ENCODE data around the gene ZP3.
"Not testable (repeated sequence)": the region's sequence is repeated elsewhere in the genome, so short reads cannot be mapped to it uniquely, and the experiment has no call there.

ZP3 gene

DNA sequence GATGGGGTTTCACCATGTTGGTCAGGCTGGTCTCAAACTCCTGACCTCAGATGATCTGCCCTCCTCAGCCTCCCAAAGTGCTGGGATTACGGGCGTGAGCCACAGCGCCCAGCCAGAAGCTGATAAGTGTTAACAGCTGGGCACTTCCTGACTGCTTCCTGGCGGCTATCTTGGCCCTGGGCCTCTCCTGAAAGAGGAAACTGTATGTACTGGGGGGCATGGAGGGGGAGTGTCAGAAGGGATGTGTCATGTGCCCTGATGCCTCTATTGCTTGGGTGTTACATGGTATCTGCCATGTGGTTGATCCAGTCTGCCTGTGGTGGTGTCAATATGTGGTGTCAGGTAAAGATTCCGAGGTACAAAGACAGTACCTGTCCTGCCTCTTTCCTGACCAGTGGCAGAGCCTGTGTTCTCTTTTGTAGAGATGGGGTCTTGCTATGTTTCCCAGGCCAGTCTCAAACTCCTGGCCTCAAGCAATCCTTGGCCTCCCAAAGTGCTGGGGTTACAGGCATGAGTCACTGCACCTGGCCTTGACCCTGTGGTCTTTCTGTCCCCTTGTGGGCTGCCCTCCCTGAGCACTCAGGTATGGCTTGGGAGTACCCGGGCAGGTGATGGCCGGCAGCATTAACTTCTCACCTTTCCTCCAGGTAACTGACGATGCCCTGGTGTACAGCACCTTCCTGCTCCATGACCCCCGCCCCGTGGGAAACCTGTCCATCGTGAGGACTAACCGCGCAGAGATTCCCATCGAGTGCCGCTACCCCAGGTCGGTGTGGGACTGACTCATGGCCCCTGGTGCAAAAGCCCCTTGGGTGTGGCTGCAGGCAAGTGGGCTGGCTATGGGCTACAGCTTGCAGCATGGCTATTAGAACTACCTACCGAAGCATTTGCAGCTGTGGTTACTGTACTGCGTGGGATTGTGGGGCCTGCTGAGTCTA is 4.4 kb downstream of the ZP3 start:
- H3K9me3 Mint-ChIP-seq, result no peaks in the 10 kb centered on the region
- no peak for TF ChIP-seq CTCF (IDR thresholded peaks at IDR 0.05; ENCODE audit: unreplicated experiment in 3 of 3)
- H3K27me3 Mint-ChIP-seq (ENCODE audit: low read depth), result peaks cover 21% of the 10 kb centered on the region
- no peak overlapping the region for H3K4me3 Mint-ChIP-seq
- peaks cover under 1% of the 10 kb centered on the region for H3K4me1 Mint-ChIP-seq
- H3K27ac Mint-ChIP-seq, result no peak overlapping the region
- no peaks in the 10 kb centered on the region for H3K36me3 Mint-ChIP-seq (ENCODE audit: low read depth)

- peaks cover 21% of the 10 kb centered on the region for H3K27me3 Mint-ChIP-seq (ENCODE audit: low read depth)
- H3K4me3 Mint-ChIP-seq, result no peak overlapping the region
- H3K9me3 Mint-ChIP-seq, result no peaks in the 10 kb centered on the region
- no peak overlapping the region for H3K27ac Mint-ChIP-seq
- TF ChIP-seq CTCF (IDR thresholded peaks at IDR 0.05; ENCODE audit: unreplicated experiment in 3 of 3), result no peak
- no peaks in the 10 kb centered on the region for H3K4me1 Mint-ChIP-seq
- H3K36me3 Mint-ChIP-seq (ENCODE audit: low read depth), result peaks cover under 1% of the 10 kb centered on the region
Observed at GRCh38 chr7:76430211-76430610, 5.5 kb downstream of the ZP3 start.

DNA sequence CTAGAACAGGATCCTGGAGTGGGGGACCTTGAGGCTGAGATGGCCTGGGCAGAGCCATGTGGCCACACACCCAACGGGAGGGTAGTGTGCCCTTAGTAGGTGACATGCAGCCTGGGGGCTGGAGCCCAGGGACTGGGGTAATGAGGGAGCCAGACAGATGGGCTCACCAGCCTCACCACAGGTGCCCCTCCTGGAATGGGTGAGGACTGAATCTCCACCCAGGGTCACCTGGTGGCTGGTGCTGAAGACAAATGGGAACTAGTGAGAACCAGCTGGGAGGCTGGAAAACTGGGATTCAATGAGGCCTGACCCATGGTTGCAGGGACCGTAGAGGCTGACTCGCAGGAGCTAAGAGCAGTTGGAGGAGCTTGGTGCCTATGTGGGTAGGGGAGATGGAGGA is 6.1 kb downstream of the ZP3 start:
- Mint-ChIP-seq H3K9me3 (no peaks in the 10 kb centered on the region), H3K4me3 (no peak overlapping the region), H3K4me1 (no peaks in the 10 kb centered on the region), H3K27me3 (ENCODE audit: low read depth) (peaks cover 21% of the 10 kb centered on the region), H3K27ac (no peak overlapping the region), H3K36me3 (ENCODE audit: low read depth) (peaks cover 3% of the 10 kb centered on the region)
- TF ChIP-seq CTCF (IDR thresholded peaks at IDR 0.05; ENCODE audit: unreplicated experiment in 3 of 3), result no peak

GRCh38 chr7:76437873-76438272 is 13.1 kb downstream of the ZP3 start:
- H3K9me3 Mint-ChIP-seq; H3K4me1 Mint-ChIP-seq; H3K4me3 Mint-ChIP-seq; H3K36me3 Mint-ChIP-seq (ENCODE audit: low read depth); H3K27me3 Mint-ChIP-seq (ENCODE audit: low read depth); H3K27ac Mint-ChIP-seq: not testable (repeated sequence)
- peak; percentile 61 to 67 (median 63) for TF ChIP-seq CTCF (IDR thresholded peaks at IDR 0.05; ENCODE audit: unreplicated experiment in 3 of 3)

DNA sequence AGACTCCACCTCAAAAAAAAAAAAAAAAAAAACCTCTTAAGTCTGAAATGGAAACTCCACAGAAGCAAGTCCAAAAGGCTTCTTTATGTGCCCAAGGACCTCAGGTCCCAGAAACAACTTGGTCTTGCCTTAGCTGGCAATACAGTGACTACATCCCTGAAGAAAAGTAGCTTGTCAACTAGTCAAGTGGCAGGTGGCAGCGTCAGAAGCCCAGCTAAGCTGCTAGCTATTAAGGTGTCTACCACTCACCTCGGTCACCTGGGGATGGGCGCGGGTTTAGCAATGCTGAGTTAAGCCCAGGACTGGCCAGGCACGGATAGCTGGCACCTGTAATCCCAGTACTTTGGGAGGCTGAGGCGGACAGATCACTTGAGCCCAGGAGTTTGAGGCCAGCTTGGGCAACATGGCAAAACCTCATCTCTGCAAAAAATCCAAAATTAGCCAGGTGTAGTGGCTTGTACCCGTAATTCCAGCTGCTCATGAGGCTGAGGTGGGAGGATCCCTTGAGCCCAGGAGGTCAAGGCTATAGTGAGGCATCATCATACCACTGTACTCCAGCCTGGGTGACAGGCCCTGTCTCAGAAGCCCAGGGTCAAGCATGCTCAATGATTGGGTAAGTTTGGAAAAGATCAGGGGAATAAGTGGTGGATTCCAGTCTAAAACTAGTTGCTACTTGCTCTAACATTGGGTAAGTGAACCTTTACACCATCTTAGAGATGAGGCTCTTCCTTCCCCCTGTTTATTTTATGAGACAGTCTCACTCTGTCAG is 14.6 kb downstream of the ZP3 start:
- not testable (repeated sequence) for H3K27me3 Mint-ChIP-seq (ENCODE audit: low read depth); H3K4me3 Mint-ChIP-seq; H3K4me1 Mint-ChIP-seq; H3K36me3 Mint-ChIP-seq (ENCODE audit: low read depth); H3K9me3 Mint-ChIP-seq; H3K27ac Mint-ChIP-seq

- H3K4me1 Mint-ChIP-seq, result not testable (repeated sequence)
Observed at GRCh38 chr7:76440404-76440803, 15.7 kb downstream of the ZP3 start.

DNA sequence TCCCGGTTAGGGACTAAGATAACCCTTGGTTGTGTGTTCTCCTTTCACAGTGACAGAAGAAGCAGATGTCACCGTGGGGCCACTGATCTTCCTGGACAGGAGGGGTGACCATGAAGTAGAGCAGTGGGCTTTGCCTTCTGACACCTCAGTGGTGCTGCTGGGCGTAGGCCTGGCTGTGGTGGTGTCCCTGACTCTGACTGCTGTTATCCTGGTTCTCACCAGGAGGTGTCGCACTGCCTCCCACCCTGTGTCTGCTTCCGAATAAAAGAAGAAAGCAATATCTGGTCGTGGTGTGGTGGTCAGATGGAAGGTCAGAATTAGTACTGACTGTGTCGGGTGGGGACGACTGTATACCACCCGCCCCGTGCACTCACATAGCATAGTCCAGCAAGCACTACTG is 17.0 kb downstream of the ZP3 start:
- H3K4me3 Mint-ChIP-seq; H3K4me1 Mint-ChIP-seq; H3K27me3 Mint-ChIP-seq (ENCODE audit: low read depth); H3K27ac Mint-ChIP-seq; H3K36me3 Mint-ChIP-seq (ENCODE audit: low read depth); H3K9me3 Mint-ChIP-seq: not testable (repeated sequence)

More at GRCh38 chr7:76440404-76440803, 15.7 kb downstream of the ZP3 start:
- not testable (repeated sequence) for H3K36me3 Mint-ChIP-seq (ENCODE audit: low read depth); H3K9me3 Mint-ChIP-seq; H3K27me3 Mint-ChIP-seq (ENCODE audit: low read depth); H3K27ac Mint-ChIP-seq; H3K4me3 Mint-ChIP-seq

GRCh38 chr7:76442664-76443446 is 18.1 kb downstream of the ZP3 start:
- not testable (repeated sequence) for H3K27me3 Mint-ChIP-seq (ENCODE audit: low read depth); H3K4me3 Mint-ChIP-seq; H3K9me3 Mint-ChIP-seq; H3K36me3 Mint-ChIP-seq (ENCODE audit: low read depth); H3K27ac Mint-ChIP-seq; H3K4me1 Mint-ChIP-seq

DNA sequence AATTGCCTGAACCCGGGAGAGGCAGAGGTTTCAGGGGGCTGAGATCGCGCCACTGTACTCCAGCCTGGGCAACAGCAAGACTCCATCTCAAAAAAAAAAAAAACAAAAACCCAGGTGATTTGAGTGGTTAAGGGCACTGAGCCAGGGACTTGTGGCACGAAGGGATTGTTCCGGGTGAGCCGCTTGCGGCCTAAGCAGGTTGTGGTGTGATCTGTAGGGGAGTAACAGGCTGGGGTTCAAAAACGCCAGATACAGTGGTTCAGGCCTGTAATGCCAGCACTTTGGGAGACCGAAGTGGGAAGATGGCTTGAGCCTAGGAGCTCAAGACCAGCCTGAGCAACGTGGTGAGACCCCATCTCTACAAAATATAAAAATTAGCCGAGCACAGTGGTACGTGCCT is 19.1 kb downstream of the ZP3 start:
- not testable (repeated sequence) for H3K9me3 Mint-ChIP-seq; H3K4me3 Mint-ChIP-seq; H3K4me1 Mint-ChIP-seq; H3K36me3 Mint-ChIP-seq (ENCODE audit: low read depth); H3K27me3 Mint-ChIP-seq (ENCODE audit: low read depth); H3K27ac Mint-ChIP-seq

DNA sequence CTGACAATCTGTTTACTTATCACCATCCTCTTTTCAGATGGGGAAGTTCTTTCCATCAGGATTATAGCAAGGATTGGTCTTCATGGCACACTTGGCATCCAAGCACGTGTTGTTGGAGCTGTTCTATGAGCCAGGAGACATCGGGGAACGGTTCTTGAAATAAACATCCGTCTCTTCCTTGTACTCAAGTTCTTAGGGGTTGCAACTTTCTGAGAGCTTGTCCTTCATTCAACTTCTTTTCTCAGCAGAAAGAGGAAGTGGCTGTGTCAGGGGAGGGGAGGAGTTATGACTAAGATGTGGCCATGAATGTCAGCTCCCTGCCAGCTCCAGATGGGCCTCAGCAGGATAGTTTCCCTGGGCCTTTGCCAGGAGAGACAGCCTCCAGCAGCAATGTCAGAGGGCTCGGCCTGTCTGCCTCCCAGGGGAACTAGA is 20.8 kb downstream of the ZP3 start:
- H3K36me3 Mint-ChIP-seq (ENCODE audit: low read depth); H3K4me3 Mint-ChIP-seq; H3K4me1 Mint-ChIP-seq: not testable (repeated sequence)

More for the DNA sequence above, 20.8 kb downstream of the ZP3 start:
- H3K9me3 Mint-ChIP-seq; H3K27me3 Mint-ChIP-seq (ENCODE audit: low read depth): not testable (repeated sequence)
- H3K27ac Mint-ChIP-seq, result peak overlapping the region in 2 of 3 experiments; percentile 52 to 76

Measured in nephron (organoid).